Measurements from ENCODE around the gene VAMP5. TPM values are rescaled to one million over a fixed set of nuclear protein-coding genes. Genes with fewer than 3 reads are reported as not detected.

The VAMP5 gene
- total RNA-seq, 1 experiment from 2014 or later = 0.59 TPM

DNA sequence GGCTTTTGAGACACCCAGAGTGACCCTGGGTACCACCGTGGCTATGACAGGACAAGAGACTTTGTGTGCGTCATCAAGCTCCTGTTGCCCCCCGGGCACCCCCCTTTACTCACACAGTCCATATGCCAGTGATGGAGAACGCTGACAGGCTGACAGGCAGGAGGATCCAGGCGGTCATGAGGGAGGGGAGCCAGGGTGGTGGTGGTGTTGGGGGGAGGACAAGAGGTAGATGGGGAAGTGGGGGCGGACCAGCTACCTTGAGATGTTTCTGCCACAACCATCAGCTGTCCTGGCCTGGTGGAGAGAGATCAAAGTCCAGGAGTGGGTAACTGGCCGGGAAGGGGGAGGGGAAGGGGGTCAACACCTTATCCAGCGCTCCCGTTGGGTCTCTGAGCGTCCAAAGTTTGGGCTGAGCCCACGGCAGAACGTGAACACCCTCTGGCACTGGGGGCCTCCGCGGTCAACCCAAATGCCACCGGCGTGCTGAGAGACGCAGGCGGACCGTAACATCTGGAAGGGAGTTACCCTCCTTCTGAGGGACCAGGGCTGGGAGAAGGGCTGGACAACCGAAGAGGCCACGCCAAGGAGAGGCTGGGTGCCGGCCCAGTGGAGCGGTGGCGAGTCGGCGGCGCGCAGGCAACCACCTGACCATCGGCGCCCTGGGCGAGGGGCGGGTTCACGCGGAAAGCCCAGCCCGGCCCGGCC lies 17.7 kb downstream of the VAMP5 start:
- H3K9ac ChIP-seq (ENCODE audit: extremely low read depth, insufficient read length, low read length) = peak overlapping the region; percentile 62
- Mint-ChIP-seq H3K4me3 (peak overlapping the region; percentile 83 to 88), H3K27me3 (ENCODE audit: low read depth) (no peaks in the 10 kb centered on the region), H3K27ac (peak overlapping the region in 1 of 3 experiments; percentile 87; a peak in 1 of 7 replicates), H3K36me3 (ENCODE audit: insufficient read depth in 1 of 3, low read depth in 3 of 3) (peaks cover 0 to 26% (median 19%) of the 10 kb centered on the region in 3 experiments; a peak in 5 of 7 replicates), H3K4me1 (peaks cover 17 to 20% of the 10 kb centered on the region in 2 experiments), H3K9me3 (no peaks in the 10 kb centered on the region)
- no peaks in the 10 kb centered on the region for H3K79me1 ChIP-seq (ENCODE audit: insufficient read depth, low read depth, low read length, poor library complexity, severe bottlenecking)
- no peak overlapping the region for H3K4ac ChIP-seq (ENCODE audit: low read depth, low read length)
- no CpG with 5 or more reads among the region's 36 CpGs for WGBS (ENCODE audit: extremely low coverage, insufficient read length, low lambda C conversion rate)
- no peak overlapping the region for H3K18ac ChIP-seq (ENCODE audit: insufficient read length, low read depth, low read length)
- H3K14ac ChIP-seq (ENCODE audit: insufficient read depth, low read length) = 0 out of 2 replicates have a peak overlapping the region, but pooled peaks have one; percentile 38
- peak overlapping the region; percentile 59 for H3K4me2 ChIP-seq (ENCODE audit: insufficient read depth, insufficient read length, low read length)
- no peak overlapping the region for H4K5ac ChIP-seq (ENCODE audit: insufficient read length, low read depth, low read length)
- no peak overlapping the region for H2BK20ac ChIP-seq (ENCODE audit: low read depth, low read length, poor library complexity, severe bottlenecking)
- no peak overlapping the region for H3T11ph ChIP-seq (ENCODE audit: low read length)
- no peak overlapping the region for H2BK120ac ChIP-seq (ENCODE audit: low read depth, low read length, poor library complexity, severe bottlenecking)
- H3K9me3 ChIP-seq (ENCODE audit: control insufficient read depth, low read depth, low read length) = no peaks in the 10 kb centered on the region
- no peak overlapping the region for H3K56ac ChIP-seq (ENCODE audit: insufficient read length, low read depth, low read length)
- H2BK12ac ChIP-seq (ENCODE audit: insufficient read length, low read depth, low read length) = no peak overlapping the region
- H2BK5ac ChIP-seq (ENCODE audit: insufficient read length, low read length) = no peak overlapping the region
- H3K79me2 ChIP-seq (ENCODE audit: insufficient read depth, low read length) = no peaks in the 10 kb centered on the region
- peaks cover 4% of the 10 kb centered on the region for H3K23me2 ChIP-seq (ENCODE audit: insufficient read length, low read depth, low read length, poor library complexity, severe bottlenecking)
- no peak overlapping the region for H4K91ac ChIP-seq (ENCODE audit: insufficient read length, low read depth, low read length)
- no peaks in the 10 kb centered on the region for H4K20me1 ChIP-seq (ENCODE audit: control insufficient read depth, insufficient read depth, insufficient read length)
- H3K4me1 ChIP-seq (ENCODE audit: insufficient read depth, low read length) = peaks cover 3% of the 10 kb centered on the region; the same call in 1 of the 2 replicates
- peak; percentile 61 for DNase-seq
- no peak overlapping the region for H4K8ac ChIP-seq (replicated peaks; ENCODE audit: insufficient read length, low read depth, low read length)
- no peak overlapping the region for H2BK15ac ChIP-seq (ENCODE audit: low read depth, low read length)
- TF ChIP-seq CTCF (conservative IDR thresholded peaks at IDR 0.05) = no peak
- no peak overlapping the region for H2AFZ ChIP-seq (ENCODE audit: low read length)
- no peak overlapping the region for H3K27ac ChIP-seq (ENCODE audit: insufficient read length, low read depth, low read length)
- no peaks in the 10 kb centered on the region for H3K27me3 ChIP-seq (ENCODE audit: insufficient read depth, low read length)
- no peak overlapping the region for H3K23ac ChIP-seq (ENCODE audit: insufficient read length, low read depth, low read length)
- H2AK5ac ChIP-seq (ENCODE audit: insufficient read length, low read length) = no peak overlapping the region

Data from H9 (cell line).